Mucosa of rectum (tissue), 2 donors: ENCODE data around the gene KCTD16.

Experiments
- H3K27ac ChIP-seq, 2 donors: one replicate each; pipeline ENCODE4 v1.7.0; 2013; ENCODE audit warnings: inconsistent platforms in 2 of 2, low read depth in 2 of 2, low read length in 2 of 2
- H3K27me3 ChIP-seq, 2 donors: one replicate each; pipeline ENCODE4 v1.7.0; 2013; ENCODE audit warnings: low read length in 2 of 2; ENCODE audit not compliant: control insufficient read depth in 2 of 2, insufficient read depth in 2 of 2
- H3K36me3 ChIP-seq, 2 donors: one replicate each; pipeline ENCODE4 v1.7.0; 2013; ENCODE audit warnings: low read length in 2 of 2; ENCODE audit not compliant: control insufficient read depth in 2 of 2, insufficient read depth in 2 of 2
- H3K4me1 ChIP-seq, 2 donors: one replicate each; pipeline ENCODE4 v1.7.0; 2013; ENCODE audit warnings: low read length in 2 of 2, mild to moderate bottlenecking in 1 of 2; ENCODE audit not compliant: control insufficient read depth in 2 of 2, insufficient read depth in 2 of 2
- H3K4me3 ChIP-seq, 2 donors: one replicate each; pipeline ENCODE4 v1.7.0; 2013; ENCODE audit warnings: low read length in 2 of 2
- H3K9ac ChIP-seq, 2 donors: one replicate each; pipeline ENCODE4 v1.7.0; 2013; ENCODE audit warnings: low read length in 2 of 2, low read depth in 1 of 2, mild to moderate bottlenecking in 1 of 2
- H3K9me3 ChIP-seq, 2 donors: one replicate each; pipeline ENCODE4 v1.7.0; 2013; ENCODE audit warnings: low read length in 2 of 2; ENCODE audit not compliant: control insufficient read depth in 2 of 2
- donor health status: healthy.
- donor health status: Normal muscosa, but diverticular disease.

Gene KCTD16

GRCh38 chr5:144378681-144379080, 208.0 kb downstream of the KCTD16 start:
- no peak overlapping the region for H3K4me3 ChIP-seq
- no peak overlapping the region for H3K9ac ChIP-seq
- no peaks in the 10 kb centered on the region for H3K36me3 ChIP-seq
- H3K27me3 ChIP-seq: no peaks in the 10 kb centered on the region
- no peaks in the 10 kb centered on the region for H3K9me3 ChIP-seq
- no peak overlapping the region for H3K27ac ChIP-seq
- H3K4me1 ChIP-seq: no peaks in the 10 kb centered on the region

GRCh38 chr5:144385597-144385996, 214.9 kb downstream of the KCTD16 start:
- Histone ChIP-seq H3K4me3 (no peak overlapping the region), H3K27me3 (no peaks in the 10 kb centered on the region), H3K4me1 (no peaks in the 10 kb centered on the region), H3K9ac (no peak overlapping the region), H3K36me3 (no peaks in the 10 kb centered on the region), H3K27ac (no peak overlapping the region), H3K9me3 (no peaks in the 10 kb centered on the region)

GRCh38 chr5:144386315-144386714, 215.6 kb downstream of the KCTD16 start:
- Histone ChIP-seq H3K4me1 (no peaks in the 10 kb centered on the region), H3K27ac (no peak overlapping the region), H3K36me3 (no peaks in the 10 kb centered on the region), H3K4me3 (no peak overlapping the region), H3K9ac (no peak overlapping the region), H3K27me3 (no peaks in the 10 kb centered on the region), H3K9me3 (no peaks in the 10 kb centered on the region)

- Histone ChIP-seq H3K4me3 (no peak overlapping the region), H3K9me3 (no peaks in the 10 kb centered on the region), H3K27me3 (no peaks in the 10 kb centered on the region), H3K4me1 (no peaks in the 10 kb centered on the region), H3K27ac (no peak overlapping the region), H3K36me3 (no peaks in the 10 kb centered on the region), H3K9ac (no peak overlapping the region)
These were observed 219.5 kb downstream of the KCTD16 start for GRCh38 chr5:144390133-144390532.

- H3K4me1 ChIP-seq: no peaks in the 10 kb centered on the region
- H3K4me3 ChIP-seq: no peak overlapping the region
- no peak overlapping the region for H3K9ac ChIP-seq
- H3K27ac ChIP-seq: no peak overlapping the region
- H3K36me3 ChIP-seq: no peaks in the 10 kb centered on the region
- H3K9me3 ChIP-seq: no peaks in the 10 kb centered on the region
- H3K27me3 ChIP-seq: no peaks in the 10 kb centered on the region
These were observed 220.4 kb downstream of the KCTD16 start for GRCh38 chr5:144391044-144391443.

- no peaks in the 10 kb centered on the region for H3K9me3 ChIP-seq
- H3K4me3 ChIP-seq: no peak overlapping the region
- no peak overlapping the region for H3K27ac ChIP-seq
- H3K9ac ChIP-seq: no peak overlapping the region
- no peaks in the 10 kb centered on the region for H3K27me3 ChIP-seq
- no peaks in the 10 kb centered on the region for H3K36me3 ChIP-seq
- no peaks in the 10 kb centered on the region for H3K4me1 ChIP-seq
These were observed 223.2 kb downstream of the KCTD16 start for GRCh38 chr5:144393641-144394435.

- H3K36me3 ChIP-seq: no peaks in the 10 kb centered on the region
- H3K27ac ChIP-seq: no peak overlapping the region
- H3K4me1 ChIP-seq: no peaks in the 10 kb centered on the region
- no peak overlapping the region for H3K9ac ChIP-seq
- H3K27me3 ChIP-seq: no peaks in the 10 kb centered on the region
- no peak overlapping the region for H3K4me3 ChIP-seq
- no peaks in the 10 kb centered on the region for H3K9me3 ChIP-seq
These were observed 225.0 kb downstream of the KCTD16 start for GRCh38 chr5:144395704-144396103.

- Histone ChIP-seq H3K4me1 (no peaks in the 10 kb centered on the region), H3K27ac (no peak overlapping the region), H3K4me3 (no peak overlapping the region), H3K27me3 (no peaks in the 10 kb centered on the region), H3K36me3 (no peaks in the 10 kb centered on the region), H3K9ac (no peak overlapping the region), H3K9me3 (no peaks in the 10 kb centered on the region)
These were observed 232.4 kb downstream of the KCTD16 start for GRCh38 chr5:144403058-144403457.

GRCh38 chr5:144403817-144404420, 233.2 kb downstream of the KCTD16 start:
- Histone ChIP-seq H3K9ac (no peak overlapping the region), H3K27me3 (no peaks in the 10 kb centered on the region), H3K27ac (no peak overlapping the region), H3K36me3 (no peaks in the 10 kb centered on the region), H3K9me3 (no peaks in the 10 kb centered on the region), H3K4me1 (no peaks in the 10 kb centered on the region), H3K4me3 (no peak overlapping the region)

GRCh38 chr5:144404672-144405071, 234.0 kb downstream of the KCTD16 start:
- Histone ChIP-seq H3K9ac (no peak overlapping the region), H3K36me3 (no peaks in the 10 kb centered on the region), H3K27me3 (no peaks in the 10 kb centered on the region), H3K4me1 (no peaks in the 10 kb centered on the region), H3K27ac (no peak overlapping the region), H3K9me3 (no peaks in the 10 kb centered on the region), H3K4me3 (no peak overlapping the region)
